Activated CD4-positive, alpha-beta T cell treated with anti-CD3 and anti-CD28 coated beads for 36 hours (primary cell): ENCODE data around the gene TRIOBP. TPM values are rescaled to one million over a fixed set of nuclear protein-coding genes. Genes with fewer than 3 reads are reported as not detected.

Source experiments
- ATAC-seq: fragments of 200-7000 bp; cut with Tn5 transposase; one replicate; pipeline ENCODE4 v1.10.0; 2021; ENCODE audit warnings: mild to moderate bottlenecking, moderate library complexity
- CTCF ChIA-PET: fragments of 350-600 bp; sonication (Branson Sonifier 250); formaldehyde crosslinking; loops from one replicate; lab custom pipeline; 2021; ENCODE audit warnings: antibody characterized with exemption; lab: Charles Lee
- POLR2A ChIA-PET: fragments of 350-600 bp; sonication (Branson Sonifier 250); formaldehyde crosslinking; loops from one replicate; lab custom pipeline; 2021; ENCODE audit warnings: antibody characterized with exemption, inconsistent platforms; lab: Charles Lee
- DNase-seq: peaks from one replicate; pipeline ENCODE4 v3.0.0-alpha.2; 2020
- H3K27ac Mint-ChIP-seq: one replicate; pipeline ENCODE4 v1.8.0; 2021; ENCODE audit warnings: mixed read lengths
- H3K27me3 Mint-ChIP-seq: one replicate; pipeline ENCODE4 v1.8.0; 2021; ENCODE audit warnings: mixed read lengths
- H3K36me3 Mint-ChIP-seq: one replicate; pipeline ENCODE4 v1.8.0; 2021; ENCODE audit warnings: low read depth, mixed read lengths
- H3K4me1 Mint-ChIP-seq: one replicate; pipeline ENCODE4 v1.8.0; 2021; ENCODE audit warnings: mixed read lengths
- H3K4me3 Mint-ChIP-seq: one replicate; pipeline ENCODE4 v1.8.0; 2021; ENCODE audit warnings: mild to moderate bottlenecking, moderate library complexity, mixed read lengths
- H3K9me3 Mint-ChIP-seq: one replicate; pipeline ENCODE4 v1.8.0; 2021; ENCODE audit warnings: low read depth, mixed read lengths
- intact Hi-C, 2 experiments: fragments of 100-400 bp; cut with DNase I in 1 of 2; cut with micrococcal nuclease in 1 of 2; formaldehyde crosslinking; loops; one replicate each; pipeline versions ENCODE4 v1.14.2 to v1.15.1; 2022 to 2024; cut with DNase I, micrococcal nuclease
- total RNA-seq, 2 experiments: library from RNA; stranded (reverse); gene quantifications; one replicate each; pipeline ENCODE4 v1.2.3, GENCODE V29; 2021

Gene TRIOBP
- total RNA-seq, 2 experiments from 2014 or later: 23.3 to 26.1 TPM

DNA sequence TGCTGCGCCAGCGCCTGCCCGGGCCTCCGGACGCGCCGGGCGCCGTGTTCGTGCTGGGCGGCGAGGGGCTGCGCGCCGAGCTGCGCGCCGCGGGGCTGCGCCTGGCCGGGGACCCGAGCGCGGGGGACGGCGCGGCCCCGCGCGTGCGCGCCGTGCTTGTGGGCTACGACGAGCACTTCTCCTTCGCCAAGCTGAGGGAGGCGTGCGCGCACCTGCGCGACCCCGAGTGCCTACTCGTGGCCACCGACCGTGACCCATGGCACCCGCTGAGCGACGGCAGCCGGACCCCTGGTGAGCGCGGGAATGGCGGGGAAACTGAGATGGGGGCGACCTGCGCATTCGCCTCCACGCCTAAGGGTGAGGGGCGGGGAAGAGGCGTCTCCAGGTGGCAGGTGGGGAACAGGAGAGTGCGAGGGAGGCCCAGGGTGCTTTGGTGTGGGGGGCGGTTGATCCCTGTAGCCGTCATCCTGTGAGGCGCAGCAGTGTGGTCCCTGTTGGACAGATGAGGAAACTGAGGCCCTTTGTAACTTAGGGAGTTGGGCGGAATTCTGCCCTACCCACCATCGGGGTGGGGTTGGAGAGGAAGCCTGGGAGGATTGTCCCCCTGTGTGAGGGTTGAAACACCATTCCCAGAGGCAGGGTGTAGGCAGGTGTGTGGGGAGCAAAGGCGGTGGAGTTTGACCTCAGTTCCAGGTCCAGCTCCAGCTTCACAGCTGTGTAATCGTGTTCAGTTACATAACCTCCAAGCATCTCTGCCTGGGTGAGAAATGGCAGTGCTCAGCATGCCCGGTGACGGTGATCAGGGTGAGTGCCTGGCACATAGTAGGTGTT is 37.6 kb upstream of the TRIOBP start:
- peaks cover 31% of the 10 kb centered on the region for H3K4me1 Mint-ChIP-seq
- H3K4me3 Mint-ChIP-seq: peak overlapping the region; percentile 86
- DNase-seq (peak; percentile 49), ATAC-seq (no peak)
- H3K27me3 Mint-ChIP-seq: no peaks in the 10 kb centered on the region
- H3K9me3 Mint-ChIP-seq: no peaks in the 10 kb centered on the region
- H3K36me3 Mint-ChIP-seq: peaks cover 2% of the 10 kb centered on the region
- H3K27ac Mint-ChIP-seq: peak overlapping the region; percentile 59
- CTCF ChIA-PET: interaction anchor here (0.7 to 8.6 kb wide), 12 partner anchors 12 to 542 kb away, joined by 3 to 98 read pairs (median 4); partner anchors contain the start of genes GGA1 and NOL12
- intact Hi-C loops: loop anchor here in 1 of 2 experiments (2.0 kb wide), 1 partner anchor 16 kb away; no protein-coding TSS in a partner anchor
- POLR2A ChIA-PET: interaction anchor here (0.5 to 2.6 kb wide), 9 partner anchors 9 to 185 kb away, joined by 3 to 16 read pairs (median 6); partner anchors contain the start of genes ANKRD54, GCAT and GGA1

DNA sequence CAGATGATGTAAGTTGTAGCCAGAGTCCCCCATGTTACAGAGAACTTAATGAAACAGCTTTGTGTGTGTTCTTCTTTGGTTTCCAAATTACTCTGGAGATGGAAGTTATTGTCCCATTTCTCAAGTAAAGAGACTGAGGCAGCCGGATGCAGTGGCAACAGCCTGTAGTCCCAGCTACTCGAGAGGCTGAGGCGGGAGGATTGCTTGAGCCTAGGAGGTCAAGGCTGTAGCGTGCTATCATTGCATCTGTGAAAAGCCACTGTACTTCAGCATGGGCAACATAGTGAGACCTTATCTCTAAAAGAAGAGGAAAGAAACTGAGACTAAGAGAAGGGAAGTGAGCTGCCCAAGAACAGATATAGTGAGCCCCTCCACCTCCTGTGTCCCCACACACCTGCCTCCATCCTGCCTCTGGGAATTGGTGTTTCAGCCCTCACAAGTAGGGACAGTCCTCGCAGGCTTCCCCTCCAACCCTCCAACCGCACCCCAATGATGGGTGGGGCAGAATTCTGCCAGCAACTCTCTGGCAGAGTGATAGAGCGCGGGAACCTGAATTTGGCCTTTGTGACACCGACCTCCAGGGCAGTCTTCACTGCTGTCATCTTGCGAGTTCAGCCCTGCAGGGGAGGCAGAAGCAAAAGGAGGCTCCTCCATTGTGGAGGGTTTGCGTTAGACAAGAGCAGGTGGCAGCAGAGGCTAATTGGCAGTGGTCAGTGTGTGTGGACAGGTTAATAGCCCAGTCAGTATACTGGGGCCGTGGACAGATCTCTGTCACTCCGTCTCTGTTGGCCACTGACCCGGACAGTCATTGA is 36.7 kb upstream of the TRIOBP start:
- Mint-ChIP-seq H3K27me3 (no peaks in the 10 kb centered on the region), H3K4me3 (peak overlapping the region; percentile 86), H3K9me3 (no peaks in the 10 kb centered on the region), H3K36me3 (peaks cover 2% of the 10 kb centered on the region), H3K27ac (peak overlapping the region; percentile 59), H3K4me1 (peaks cover 31% of the 10 kb centered on the region)
- intact Hi-C loops: loop anchor here in 1 of 2 experiments (2.0 kb wide), 1 partner anchor 17 kb away; no protein-coding TSS in a partner anchor
- ATAC-seq: no peak
- ChIA-PET POLR2A (interaction anchor here (1.3 to 2.6 kb wide), 2 partner anchors 12 to 17 kb away, joined by 5 to 8 read pairs; no protein-coding TSS in a partner anchor), CTCF (interaction anchor here (0.7 to 8.6 kb wide), 5 partner anchors 12 to 541 kb away, joined by 3 to 98 read pairs (median 36); no protein-coding TSS in a partner anchor)
- no peak for DNase-seq

GRCh38 chr22:37660709-37661045 is 36.2 kb upstream of the TRIOBP start:
- Mint-ChIP-seq H3K36me3 (peaks cover 2% of the 10 kb centered on the region), H3K27me3 (no peaks in the 10 kb centered on the region), H3K27ac (no peak overlapping the region), H3K4me3 (peak overlapping the region; percentile 86), H3K4me1 (peaks cover 31% of the 10 kb centered on the region), H3K9me3 (no peaks in the 10 kb centered on the region)
- no peak for DNase-seq
- POLR2A ChIA-PET: interaction anchor here (1.2 to 1.3 kb wide), 2 partner anchors 18 kb away, joined by 5 to 6 read pairs; no protein-coding TSS in a partner anchor
- ATAC-seq: no peak
- CTCF ChIA-PET: interaction anchor here (1.0 to 8.6 kb wide), 6 partner anchors 17 to 68 kb away, joined by 4 to 98 read pairs (median 12); no protein-coding TSS in a partner anchor
- intact Hi-C loops: no loop called here

DNA sequence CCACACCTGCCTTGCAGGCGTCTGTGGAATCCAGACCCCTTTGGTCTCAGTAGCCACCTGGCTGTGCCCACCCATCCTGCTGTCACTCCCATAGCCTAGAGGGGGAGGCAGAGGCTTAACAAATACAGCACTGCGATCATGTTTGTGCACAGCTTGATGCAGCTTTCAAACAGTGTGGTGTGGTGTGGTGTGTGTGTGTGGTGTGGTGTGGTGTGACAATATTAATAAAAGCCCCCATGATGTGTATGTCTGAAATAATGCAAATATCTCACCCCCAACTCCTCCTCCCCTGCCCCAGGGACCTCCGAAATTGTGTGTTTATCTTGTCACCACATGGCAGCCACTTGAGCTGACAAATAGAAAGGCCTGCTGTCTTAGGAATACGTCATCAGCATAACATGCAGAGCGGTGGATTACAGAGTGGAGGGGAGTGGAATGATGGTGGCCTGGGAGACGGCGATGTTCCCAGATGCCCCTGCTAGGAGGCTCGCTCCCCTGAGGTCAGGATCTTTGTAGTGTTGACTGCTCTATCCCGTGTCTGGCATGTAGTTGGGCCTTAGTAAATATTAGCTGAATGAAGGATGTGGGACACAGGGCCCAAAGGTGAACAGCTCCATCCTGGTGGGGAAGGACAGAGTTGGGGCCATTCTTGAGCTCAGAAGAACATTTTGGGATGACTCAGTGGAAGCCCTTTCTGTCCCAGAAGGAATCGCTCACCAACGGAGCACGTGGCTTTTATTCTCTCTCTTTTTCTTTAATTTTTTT is 35.5 kb upstream of the TRIOBP start:
- no peak for ATAC-seq
- intact Hi-C loops: no loop called here
- ChIA-PET POLR2A (interaction anchor here (0.5 to 1.2 kb wide), 3 partner anchors 14 to 44 kb away, joined by 3 to 6 read pairs (median 3); partner anchors contain the start of gene LGALS1), CTCF (interaction anchor here (0.7 to 8.6 kb wide), 11 partner anchors 10 to 254 kb away, joined by 3 to 98 read pairs (median 4); partner anchors contain the start of genes LGALS1, NOL12 and SH3BP1)
- H3K27ac Mint-ChIP-seq: peak overlapping the region; percentile 2
- H3K4me3 Mint-ChIP-seq: no peak overlapping the region
- H3K27me3 Mint-ChIP-seq: no peaks in the 10 kb centered on the region
- no peak for DNase-seq
- no peaks in the 10 kb centered on the region for H3K9me3 Mint-ChIP-seq
- peaks cover 31% of the 10 kb centered on the region for H3K4me1 Mint-ChIP-seq
- H3K36me3 Mint-ChIP-seq: peaks cover 6% of the 10 kb centered on the region

- no peak for ATAC-seq
- CTCF ChIA-PET: interaction anchor here (1.0 to 8.6 kb wide), 9 partner anchors 10 to 70 kb away, joined by 3 to 98 read pairs (median 4); partner anchors contain the start of genes LGALS1, NOL12 and SH3BP1
Measured at GRCh38 chr22:37662039-37662438, 34.8 kb upstream of the TRIOBP start.

GRCh38 chr22:37663521-37664140 is 33.2 kb upstream of the TRIOBP start:
- Mint-ChIP-seq H3K27ac (no peak overlapping the region), H3K27me3 (no peaks in the 10 kb centered on the region), H3K4me1 (peaks cover 25% of the 10 kb centered on the region), H3K9me3 (no peaks in the 10 kb centered on the region), H3K4me3 (no peak overlapping the region), H3K36me3 (peaks cover 11% of the 10 kb centered on the region)
- ATAC-seq (no peak), DNase-seq (no peak)
- POLR2A ChIA-PET: no interaction called here
- CTCF ChIA-PET: interaction anchor here (0.7 to 8.6 kb wide), 4 partner anchors 9 to 26 kb away, joined by 3 to 98 read pairs (median 6); no protein-coding TSS in a partner anchor
- intact Hi-C loops: no loop called here

More at GRCh38 chr22:37662039-37662438, 34.8 kb upstream of the TRIOBP start:
- Mint-ChIP-seq H3K4me1 (peaks cover 31% of the 10 kb centered on the region), H3K4me3 (no peak overlapping the region), H3K27me3 (no peaks in the 10 kb centered on the region), H3K9me3 (no peaks in the 10 kb centered on the region), H3K36me3 (peaks cover 11% of the 10 kb centered on the region), H3K27ac (no peak overlapping the region)
- intact Hi-C loops: no loop called here
- POLR2A ChIA-PET: interaction anchor here (0.6 to 1.2 kb wide), 3 partner anchors 13 to 19 kb away, joined by 3 to 6 read pairs (median 6); partner anchors contain the start of gene LGALS1
- DNase-seq: no peak

DNA sequence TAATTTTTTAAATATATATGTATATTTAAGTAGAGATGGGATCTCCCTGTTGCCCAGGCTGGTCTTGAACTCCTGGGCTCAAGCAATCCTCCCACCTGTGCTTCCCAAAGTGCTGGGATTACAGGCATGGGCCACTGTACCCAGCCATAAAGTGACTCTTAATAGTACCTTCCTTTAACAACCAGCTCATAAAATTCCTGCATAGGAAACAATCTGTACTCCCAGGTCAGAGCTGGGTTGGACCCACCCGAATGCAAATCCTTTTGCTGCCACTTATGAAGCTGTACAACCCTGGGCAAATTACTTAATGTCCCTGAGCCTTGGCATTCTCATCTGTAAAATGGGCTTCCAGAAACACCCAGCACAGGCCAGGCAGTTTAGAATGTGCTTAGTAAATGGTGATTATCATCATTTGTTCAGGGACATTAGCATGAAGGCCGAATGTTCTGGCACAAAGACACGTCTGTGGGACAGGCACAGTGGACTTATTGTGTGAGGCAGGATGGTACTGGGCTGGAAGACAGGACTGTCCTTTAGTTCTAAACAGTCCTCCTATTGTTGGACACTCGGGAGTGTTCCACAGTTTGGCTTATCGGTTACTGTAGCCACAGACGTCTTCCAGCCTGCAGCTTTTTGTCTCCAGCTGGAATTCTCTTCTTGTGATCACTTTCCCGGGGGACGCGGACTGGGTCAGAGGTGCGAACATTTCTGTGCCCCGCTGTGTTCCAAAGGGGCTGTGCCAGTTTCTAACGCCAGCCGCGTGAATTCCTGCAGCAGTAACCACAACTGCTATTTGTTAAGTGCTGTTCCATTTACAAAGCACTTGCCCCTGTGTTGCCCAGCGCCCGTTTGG is 32.4 kb upstream of the TRIOBP start:
- H3K9me3 Mint-ChIP-seq: no peaks in the 10 kb centered on the region
- ChIA-PET CTCF (interaction anchor here (0.7 to 2.4 kb wide), 4 partner anchors 8 to 27 kb away, joined by 3 to 8 read pairs (median 5); no protein-coding TSS in a partner anchor), POLR2A (no interaction called here)
- no peak for DNase-seq
- no peak for ATAC-seq
- H3K4me1 Mint-ChIP-seq: peaks cover 24% of the 10 kb centered on the region
- no peaks in the 10 kb centered on the region for H3K27me3 Mint-ChIP-seq
- H3K36me3 Mint-ChIP-seq: peaks cover 11% of the 10 kb centered on the region
- H3K27ac Mint-ChIP-seq: no peak overlapping the region
- intact Hi-C loops: no loop called here
- no peak overlapping the region for H3K4me3 Mint-ChIP-seq

DNA sequence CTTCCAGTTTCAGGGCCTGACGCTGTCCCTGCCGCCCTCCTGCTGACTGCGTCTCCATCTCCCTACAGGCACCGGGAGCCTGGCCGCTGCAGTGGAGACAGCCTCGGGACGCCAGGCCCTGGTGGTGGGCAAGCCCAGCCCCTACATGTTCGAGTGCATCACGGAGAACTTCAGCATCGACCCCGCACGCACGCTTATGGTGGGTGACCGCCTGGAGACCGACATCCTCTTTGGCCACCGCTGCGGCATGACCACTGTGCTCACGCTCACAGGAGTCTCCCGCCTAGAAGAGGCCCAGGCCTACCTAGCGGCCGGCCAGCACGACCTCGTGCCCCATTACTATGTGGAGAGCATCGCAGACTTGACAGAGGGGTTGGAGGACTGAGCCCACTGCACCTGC is 31.4 kb upstream of the TRIOBP start:
- Mint-ChIP-seq H3K9me3 (no peaks in the 10 kb centered on the region), H3K4me3 (no peak overlapping the region), H3K4me1 (peaks cover 17% of the 10 kb centered on the region), H3K27me3 (no peaks in the 10 kb centered on the region), H3K36me3 (peaks cover 9% of the 10 kb centered on the region), H3K27ac (no peak overlapping the region)
- ChIA-PET POLR2A (no interaction called here), CTCF (interaction anchor here (2.4 kb wide), 1 partner anchor 15 kb away, joined by 8 read pairs; no protein-coding TSS in a partner anchor)
- ATAC-seq (no peak), DNase-seq (no peak)
- intact Hi-C loops: no loop called here

- Mint-ChIP-seq H3K27me3 (no peaks in the 10 kb centered on the region), H3K4me1 (peaks cover 39% of the 10 kb centered on the region), H3K36me3 (peaks cover 12% of the 10 kb centered on the region), H3K9me3 (no peaks in the 10 kb centered on the region), H3K4me3 (no peak overlapping the region), H3K27ac (peak overlapping the region; percentile 29)
- CTCF ChIA-PET: interaction anchor here (0.8 to 5.7 kb wide), 4 partner anchors 12 to 63 kb away, joined by 3 to 36 read pairs (median 22); partner anchors contain the start of gene PDXP
- POLR2A ChIA-PET: interaction anchor here (0.7 kb wide), 1 partner anchor 11 kb away, joined by 4 read pairs; the partner anchor contains the start of gene PDXP
- ATAC-seq (peak; percentile 51), DNase-seq (no peak)
- intact Hi-C loops: no loop called here
Measured at GRCh38 chr22:37669586-37669985, 27.3 kb upstream of the TRIOBP start.
